ENCODE measurements around the gene RGS9BP.

GRCh38 chr19:32680986-32681385, 5.3 kb downstream of the RGS9BP start:
- TF ChIP-seq EZH2 (IDR thresholded peaks at IDR 0.05; ENCODE audit: low read depth, unreplicated experiment) (no peak), CTCF (conservative IDR thresholded peaks at IDR 0.05; ENCODE audit: low read depth in 2 of 2) (no peak)
